WI38 (cell line): ENCODE data around the gene FLYWCH1.

Experiments
- H3K4me3 ChIP-seq: 2 replicates; pipeline ENCODE4 v1.5.1; 2011; ENCODE audit warnings: low read depth, mild to moderate bottlenecking, control low read depth, low read length
- CTCF ChIP-seq: IDR thresholded peaks from 2 replicates; pipeline ENCODE4 v1.5.1; 2012; ENCODE audit warnings: low read depth, mild to moderate bottlenecking, control low read depth, low read length

The FLYWCH1 gene

GRCh38 chr16:2963723-2964474 is 52.2 kb downstream of the FLYWCH1 start, which contains the start of gene KREMEN2:
TSS of gene KREMEN2 (plus strand) at chr16:2964275. CDS start at chr16:2964521, 246 bp downstream.
- TF ChIP-seq CTCF = no peak
- no peak within 1 kb of the TSS for H3K4me3 ChIP-seq

DNA sequence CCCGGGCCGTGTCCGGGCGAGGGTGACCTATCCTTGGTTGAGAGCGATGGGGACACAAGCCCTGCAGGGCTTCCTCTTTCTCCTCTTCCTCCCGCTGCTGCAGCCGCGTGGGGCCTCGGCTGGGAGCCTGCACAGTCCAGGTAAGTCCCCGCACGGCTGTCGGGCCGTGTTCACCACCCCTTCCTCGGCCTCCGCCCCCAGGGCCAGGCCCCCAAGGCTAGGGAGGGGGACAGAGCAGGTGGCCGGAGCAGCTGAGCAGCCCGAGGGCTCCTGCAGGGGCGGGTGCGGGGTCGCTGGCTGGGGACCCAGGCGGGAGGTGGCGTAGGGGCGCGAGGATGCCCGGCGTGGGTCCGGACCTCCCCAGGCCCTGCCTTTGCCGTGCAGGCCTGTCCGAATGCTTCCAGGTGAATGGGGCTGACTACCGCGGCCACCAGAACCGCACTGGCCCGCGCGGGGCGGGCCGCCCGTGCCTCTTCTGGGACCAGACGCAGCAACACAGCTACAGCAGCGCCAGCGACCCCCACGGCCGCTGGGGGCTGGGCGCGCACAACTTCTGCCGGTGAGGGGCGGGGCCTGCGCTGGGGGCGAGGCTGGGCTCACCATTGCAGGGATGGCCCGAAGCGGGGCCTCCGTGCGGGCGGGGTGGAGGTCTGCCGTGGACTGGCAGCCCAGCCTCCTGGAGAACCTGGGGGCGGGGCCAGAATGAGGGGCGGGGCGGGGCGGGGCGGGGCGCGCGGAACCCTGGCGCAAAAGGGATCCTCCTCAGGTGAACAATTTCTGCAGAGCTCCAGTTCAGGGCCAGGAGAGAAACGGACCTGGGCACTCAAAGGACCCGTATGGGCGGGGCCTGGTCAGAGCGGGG is 53.0 kb downstream of the FLYWCH1 start:
- TF ChIP-seq CTCF = no peak
- no peak overlapping the region for H3K4me3 ChIP-seq

DNA sequence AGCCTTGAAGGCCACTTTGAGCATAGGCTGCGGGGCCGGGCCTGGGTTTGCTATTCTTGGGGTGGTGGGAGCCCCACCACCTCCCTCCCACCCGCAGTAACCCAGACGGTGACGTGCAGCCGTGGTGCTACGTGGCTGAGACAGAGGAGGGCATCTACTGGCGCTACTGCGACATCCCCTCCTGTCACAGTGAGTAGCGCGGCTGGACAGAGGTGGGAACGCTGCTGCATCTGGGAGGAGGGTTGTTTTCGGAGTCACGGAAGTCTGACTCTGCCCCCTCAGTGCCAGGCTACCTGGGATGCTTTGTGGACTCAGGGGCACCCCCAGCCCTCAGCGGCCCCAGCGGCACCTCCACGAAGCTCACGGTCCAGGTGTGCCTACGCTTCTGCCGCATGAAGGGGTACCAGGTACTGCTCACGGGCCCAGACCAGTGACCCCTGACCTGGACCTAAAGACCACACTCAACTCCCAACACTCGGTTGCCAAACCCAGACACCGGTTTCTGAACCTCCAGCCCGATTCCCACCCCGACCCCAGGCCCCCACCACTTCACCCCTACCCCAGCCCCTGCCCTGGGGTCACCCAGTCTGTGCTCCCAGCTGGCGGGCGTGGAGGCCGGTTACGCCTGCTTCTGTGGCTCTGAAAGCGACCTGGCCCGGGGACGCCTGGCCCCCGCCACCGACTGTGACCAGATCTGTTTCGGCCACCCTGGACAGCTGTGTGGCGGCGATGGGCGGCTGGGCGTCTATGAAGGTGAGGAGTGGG is 54.5 kb downstream of the FLYWCH1 start:
- no peak overlapping the region for H3K4me3 ChIP-seq

GRCh38 chr16:2966808-2967191 is 55.1 kb downstream of the FLYWCH1 start:
- no peak overlapping the region for H3K4me3 ChIP-seq

More for the DNA sequence above, 54.5 kb downstream of the FLYWCH1 start:
- no peak for TF ChIP-seq CTCF

DNA sequence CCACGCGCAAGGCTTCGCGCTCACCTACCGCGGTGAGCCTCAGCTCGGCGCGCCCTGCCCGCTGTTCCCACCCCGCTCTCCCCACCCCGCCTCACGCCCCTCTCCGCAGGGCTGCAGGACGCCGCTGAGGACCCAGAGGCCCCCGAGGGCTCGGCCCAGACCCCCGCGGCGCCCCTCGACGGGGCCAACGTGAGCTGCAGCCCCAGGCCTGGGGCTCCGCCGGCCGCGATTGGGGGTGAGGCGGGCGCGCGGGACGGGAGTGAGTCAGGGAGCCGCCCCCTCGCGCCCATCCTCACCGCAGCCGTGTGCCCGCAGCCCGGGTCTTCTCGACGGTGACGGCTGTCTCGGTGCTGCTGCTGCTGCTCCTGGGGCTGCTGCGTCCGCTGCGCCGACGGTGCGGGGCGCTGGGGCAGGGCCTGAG is 55.5 kb downstream of the FLYWCH1 start:
- H3K4me3 ChIP-seq = no peak overlapping the region
- TF ChIP-seq CTCF = no peak

More at GRCh38 chr16:2966808-2967191, 55.1 kb downstream of the FLYWCH1 start:
- no peak for TF ChIP-seq CTCF

DNA sequence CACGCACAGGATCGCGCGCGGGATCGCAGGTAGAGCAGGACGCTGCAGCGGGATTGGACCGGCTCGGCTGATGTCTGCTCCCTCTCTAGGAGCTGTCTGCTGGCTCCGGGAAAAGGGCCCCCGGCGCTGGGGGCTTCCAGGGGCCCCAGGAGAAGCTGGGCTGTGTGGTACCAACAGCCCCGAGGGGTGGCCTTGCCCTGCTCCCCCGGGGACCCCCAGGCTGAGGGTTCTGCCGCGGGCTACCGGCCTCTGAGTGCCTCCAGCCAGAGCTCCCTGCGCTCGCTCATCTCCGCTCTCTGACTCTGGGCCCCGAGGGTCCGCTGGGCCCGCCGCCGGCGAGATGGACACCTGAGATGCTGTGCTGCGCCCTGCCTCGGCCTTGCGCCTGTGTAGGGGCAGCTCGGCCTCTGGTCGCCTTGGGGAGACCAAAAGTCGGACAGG is 56.0 kb downstream of the FLYWCH1 start:
- H3K4me3 ChIP-seq = no peak overlapping the region
- TF ChIP-seq CTCF = no peak
